ENCODE data around the gene TPRG1L. TPM values are rescaled to one million over a fixed set of nuclear protein-coding genes. Genes with fewer than 3 reads are reported as not detected.

TPRG1L gene
- total RNA-seq = 17.3 and 18.4 TPM in 2 replicates

DNA sequence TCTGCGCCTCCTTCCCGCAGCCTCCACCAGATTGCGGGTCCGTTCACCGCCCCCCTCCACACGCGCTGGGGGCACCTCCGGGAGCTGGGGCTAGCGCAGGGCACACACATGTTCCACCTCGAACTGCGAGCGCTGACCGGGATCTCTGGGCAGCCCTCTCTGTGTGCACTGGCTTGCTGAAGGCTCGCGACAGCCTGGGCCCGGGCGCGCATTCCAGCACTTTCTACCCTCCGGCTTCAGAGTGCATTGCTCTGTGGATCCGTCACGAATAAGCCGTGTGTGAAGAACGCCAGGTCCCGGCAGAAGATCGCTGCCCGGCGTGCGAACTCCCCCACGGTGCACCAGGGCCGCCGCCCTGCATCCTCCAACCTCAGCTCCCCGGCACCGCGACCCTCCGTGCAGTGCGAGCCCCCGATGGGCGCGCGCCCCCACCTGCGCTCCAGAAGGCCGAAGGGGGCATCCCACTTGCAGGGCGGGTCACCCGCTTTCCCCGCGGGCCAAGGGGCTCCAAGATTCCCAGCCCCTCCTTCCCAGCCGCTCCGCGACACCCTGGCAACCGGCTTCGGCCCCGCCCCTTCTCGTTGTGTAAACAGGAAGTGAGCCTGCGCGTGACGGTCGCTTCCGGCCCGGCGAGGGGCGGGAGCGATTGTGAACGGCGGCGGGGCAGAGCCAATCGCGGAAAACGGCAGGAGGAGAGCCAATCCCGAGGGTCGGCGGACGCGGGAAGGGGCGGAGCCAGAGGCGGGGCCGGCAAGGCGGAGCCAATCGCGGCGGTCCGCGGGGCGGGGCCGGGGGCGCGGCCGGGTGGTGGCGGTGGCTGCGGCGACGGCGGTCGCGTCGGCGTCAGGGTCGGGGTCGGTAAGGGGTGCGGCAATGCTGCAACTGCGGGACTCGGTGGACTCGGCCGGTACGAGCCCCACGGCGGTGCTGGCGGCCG is at the start of gene TPRG1L:
TSS of gene TPRG1L (plus strand) at position 816 of the 937 bp plus-strand sequence. CDS start at position 874, 58 bp downstream.

DNA sequence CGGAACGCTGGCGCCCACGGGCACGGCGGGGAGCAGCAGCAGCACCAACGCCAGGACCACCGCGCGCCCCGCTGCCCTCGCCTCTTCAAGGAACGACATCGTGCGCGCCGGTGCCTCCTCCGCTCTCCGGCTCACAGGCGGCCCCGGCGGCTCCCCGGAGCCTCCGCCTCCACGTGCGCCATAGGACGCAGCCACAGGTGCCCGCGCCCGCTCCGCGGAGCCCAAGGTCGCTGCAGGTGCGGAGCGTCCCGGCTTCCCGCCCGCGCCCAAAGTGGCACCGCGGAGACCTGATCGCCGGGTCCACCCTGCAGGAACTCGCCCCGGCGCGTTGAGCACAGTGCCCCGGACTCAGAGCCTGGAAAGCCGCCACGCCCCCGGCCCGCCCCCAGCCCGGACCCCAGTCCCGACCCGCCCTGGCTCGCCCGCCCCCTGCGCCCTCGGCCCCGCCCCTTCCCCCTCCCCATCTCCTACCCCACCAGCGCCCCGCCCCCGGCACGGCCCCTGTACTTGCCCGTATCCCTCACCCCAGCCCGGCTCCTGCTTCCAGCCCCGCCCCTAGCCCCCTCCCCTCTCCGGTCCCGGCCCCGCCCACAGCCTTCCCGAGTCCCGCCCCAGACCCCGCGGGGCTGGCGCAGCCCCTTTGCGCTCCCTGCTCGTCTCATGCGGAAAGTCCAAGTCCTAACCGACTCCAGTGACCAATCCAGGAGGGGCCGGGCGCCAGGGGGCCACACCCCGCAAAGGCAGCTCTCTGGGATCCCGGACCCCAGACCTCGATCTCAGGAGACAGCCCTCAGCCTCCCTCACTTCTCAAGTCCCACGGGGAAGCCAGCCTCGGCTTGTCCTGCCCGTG is 13.4 kb upstream of the TPRG1L start, which contains the start of gene MEGF6:
TSS of gene MEGF6 (minus strand) at position 339 of the 850 bp plus-strand sequence. CDS start at position 99, 240 bp downstream.

GRCh38 chr1:3649342-3650247 is 24.8 kb downstream of the TPRG1L start, which contains the start of gene WRAP73:
TSS of gene WRAP73 (minus strand) at chr1:3650103. CDS start at chr1:3649999, 104 bp downstream.

GRCh38 chr1:3651930-3652547 is 27.2 kb downstream of the TPRG1L start, which contains the start of gene TP73:
TSS of gene TP73 (plus strand) at chr1:3652516. CDS start at chr1:3682366, 29,850 bp downstream.

Other genes with a start within 250 kb of the TPRG1L start
- gene ARHGEF16, start 170.3 kb upstream of the TPRG1L start, total RNA-seq = under 0.01 and 1.2 TPM in 2 replicates
- 0.59 and 1.1 TPM in 2 replicates for gene MEGF6, start 13.5 kb upstream of the TPRG1L start, total RNA-seq
- 10.7 and 10.9 TPM in 2 replicates for gene WRAP73, start 25.1 kb downstream of the TPRG1L start, total RNA-seq
- under 0.01 TPM in 1 of 2 replicates, not detected in the other for gene TP73, start 27.5 kb downstream of the TPRG1L start, total RNA-seq
- not detected in 2 replicates for gene CCDC27, start 127.4 kb downstream of the TPRG1L start, total RNA-seq
- gene SMIM1, start 147.7 kb downstream of the TPRG1L start, total RNA-seq = 0.39 TPM in 1 of 2 replicates, not detected in the other
- gene LRRC47, start 171.5 kb downstream of the TPRG1L start, total RNA-seq = 27.2 and 30.3 TPM in 2 replicates
- 17.3 and 19.9 TPM in 2 replicates for gene CEP104, start 232.2 kb downstream of the TPRG1L start, total RNA-seq
- gene DFFB, start 232.5 kb downstream of the TPRG1L start, total RNA-seq = 8.8 and 10.8 TPM in 2 replicates